Measurements from ENCODE around the gene HMMR. TPM values are rescaled to one million over a fixed set of nuclear protein-coding genes. Genes with fewer than 3 reads are reported as not detected.

HMMR gene
- polyA plus RNA-seq, 1 donor (not counting 4 experiments of a cell fraction or from before 2014, with no cell fraction given) = 16.2 TPM

DNA sequence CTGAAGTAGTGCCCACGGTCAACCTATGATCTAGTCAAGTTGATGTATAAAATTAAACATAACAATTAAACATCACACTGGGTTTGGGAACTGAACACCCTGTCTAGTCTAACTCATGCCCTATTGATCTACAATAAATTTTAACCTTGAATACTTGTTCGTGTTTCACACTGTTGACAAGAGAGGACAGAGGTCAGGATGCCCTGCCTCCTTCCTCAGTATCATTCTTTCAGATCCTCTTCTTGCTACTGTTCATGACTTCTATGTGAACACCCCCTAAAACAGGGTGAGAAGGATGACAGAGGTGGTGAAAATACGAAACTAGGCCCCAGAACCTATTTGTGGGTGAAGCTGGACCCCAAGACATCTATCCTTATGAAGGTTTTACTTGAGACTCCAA, 36.9 kb downstream of the HMMR start:
- no peaks in the 10 kb centered on the region for H4K20me1 ChIP-seq (ENCODE audit: control insufficient read depth, extremely low read depth, insufficient read depth, low read length)

DNA sequence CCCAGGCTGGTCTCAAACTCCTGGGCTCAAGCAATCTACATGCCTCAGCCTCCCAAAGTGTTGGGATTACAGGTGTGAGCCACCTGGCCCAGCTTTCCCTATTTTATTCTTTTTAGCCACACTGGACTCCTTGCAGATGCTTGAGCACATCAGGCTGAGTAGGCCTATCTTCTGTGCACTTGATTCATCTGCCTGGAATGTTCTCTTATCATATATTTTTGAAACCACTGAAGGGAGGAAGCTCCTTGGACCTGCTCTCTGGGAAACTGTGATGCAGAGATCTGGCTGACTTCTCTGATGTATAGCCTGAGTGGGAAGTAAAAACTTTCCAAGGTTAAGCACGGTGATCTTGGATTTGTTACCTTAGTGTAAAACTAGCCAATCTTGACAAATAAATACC, 38.5 kb downstream of the HMMR start:
- FAIRE-seq = no peak
- no peaks in the 10 kb centered on the region for H3K9me3 ChIP-seq (ENCODE audit: control insufficient read depth, low read depth, low read length)
- no peaks in the 10 kb centered on the region for H3K27me3 ChIP-seq (ENCODE audit: control insufficient read depth, extremely low read depth, insufficient read depth, low read length)
- H2AFZ ChIP-seq (ENCODE audit: control insufficient read depth, low read length) = no peak overlapping the region
- no peaks in the 10 kb centered on the region for H3K36me3 ChIP-seq (ENCODE audit: control insufficient read depth in 2 of 2, extremely low read depth in 1 of 2, insufficient read depth in 2 of 2, low read length in 2 of 2)
- H3K9me1 ChIP-seq (ENCODE audit: control insufficient read depth, extremely low read depth, insufficient read depth, low read length) = no peaks in the 10 kb centered on the region
- no peak overlapping the region for H3K27ac ChIP-seq (ENCODE audit: control insufficient read depth, insufficient read depth, low read length)
- peaks cover 15% of the 10 kb centered on the region for H3K4me1 ChIP-seq (ENCODE audit: control insufficient read depth, extremely low read depth, insufficient read depth, low read length)
- H3K4me2 ChIP-seq (ENCODE audit: control insufficient read depth, extremely low read depth, insufficient read depth, low read depth, low read length) = no peak overlapping the region
- H3K9ac ChIP-seq (ENCODE audit: control insufficient read depth, extremely low read depth, insufficient read depth, low read length) = no peak overlapping the region
- no peaks in the 10 kb centered on the region for H4K20me1 ChIP-seq (ENCODE audit: control insufficient read depth, extremely low read depth, insufficient read depth, low read length)
- no peak for DNase-seq (ENCODE audit: low read depth, low spot score)
- TF ChIP-seq, protein P1, sequence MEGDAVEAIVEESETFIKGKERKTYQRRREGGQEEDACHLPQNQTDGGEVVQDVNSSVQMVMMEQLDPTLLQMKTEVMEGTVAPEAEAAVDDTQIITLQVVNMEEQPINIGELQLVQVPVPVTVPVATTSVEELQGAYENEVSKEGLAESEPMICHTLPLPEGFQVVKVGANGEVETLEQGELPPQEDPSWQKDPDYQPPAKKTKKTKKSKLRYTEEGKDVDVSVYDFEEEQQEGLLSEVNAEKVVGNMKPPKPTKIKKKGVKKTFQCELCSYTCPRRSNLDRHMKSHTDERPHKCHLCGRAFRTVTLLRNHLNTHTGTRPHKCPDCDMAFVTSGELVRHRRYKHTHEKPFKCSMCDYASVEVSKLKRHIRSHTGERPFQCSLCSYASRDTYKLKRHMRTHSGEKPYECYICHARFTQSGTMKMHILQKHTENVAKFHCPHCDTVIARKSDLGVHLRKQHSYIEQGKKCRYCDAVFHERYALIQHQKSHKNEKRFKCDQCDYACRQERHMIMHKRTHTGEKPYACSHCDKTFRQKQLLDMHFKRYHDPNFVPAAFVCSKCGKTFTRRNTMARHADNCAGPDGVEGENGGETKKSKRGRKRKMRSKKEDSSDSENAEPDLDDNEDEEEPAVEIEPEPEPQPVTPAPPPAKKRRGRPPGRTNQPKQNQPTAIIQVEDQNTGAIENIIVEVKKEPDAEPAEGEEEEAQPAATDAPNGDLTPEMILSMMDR (optimal IDR thresholded peaks at IDR 0.05 in 1 of 3, IDR thresholded peaks at IDR 0.05 in 1 of 3, conservative IDR thresholded peaks at IDR 0.05 in 1 of 3; ENCODE audit: extremely low read depth in 1 of 3, insufficient read depth in 2 of 3, low read length in 3 of 3) = no peak
- no peak for TF ChIP-seq EZH2 (IDR thresholded peaks at IDR 0.05; ENCODE audit: low read length)
- H3K79me2 ChIP-seq (ENCODE audit: control insufficient read depth, insufficient read depth, low read length) = no peaks in the 10 kb centered on the region
- dilution Hi-C loops (cut with MboI; ENCODE audit: extremely low pct_ligation_motif_present, low sequenced_read_pairs) = no loop called here
- no peak overlapping the region for H3K4me3 ChIP-seq (ENCODE audit: control insufficient read depth in 2 of 3, extremely low read depth in 1 of 3, insufficient read depth in 2 of 3, low read depth in 1 of 3, low read length in 3 of 3)

More for the DNA sequence above, 36.9 kb downstream of the HMMR start:
- Histone ChIP-seq H3K4me1 (ENCODE audit: control insufficient read depth, extremely low read depth, insufficient read depth, low read length) (no peaks in the 10 kb centered on the region), H3K9me1 (ENCODE audit: control insufficient read depth, extremely low read depth, insufficient read depth, low read length) (no peaks in the 10 kb centered on the region), H3K9ac (ENCODE audit: control insufficient read depth, extremely low read depth, insufficient read depth, low read length) (no peak overlapping the region), H3K4me2 (ENCODE audit: control insufficient read depth, extremely low read depth, insufficient read depth, low read depth, low read length) (no peak overlapping the region), H3K9me3 (ENCODE audit: control insufficient read depth, low read depth, low read length) (no peaks in the 10 kb centered on the region), H2AFZ (ENCODE audit: control insufficient read depth, low read length) (no peak overlapping the region), H3K27ac (ENCODE audit: control insufficient read depth, insufficient read depth, low read length) (no peak overlapping the region), H3K4me3 (ENCODE audit: control insufficient read depth in 2 of 3, extremely low read depth in 1 of 3, insufficient read depth in 2 of 3, low read depth in 1 of 3, low read length in 3 of 3) (no peak overlapping the region), H3K27me3 (ENCODE audit: control insufficient read depth, extremely low read depth, insufficient read depth, low read length) (no peaks in the 10 kb centered on the region), H3K36me3 (ENCODE audit: control insufficient read depth in 2 of 2, extremely low read depth in 1 of 2, insufficient read depth in 2 of 2, low read length in 2 of 2) (peaks cover 0 to 5% of the 10 kb centered on the region in 2 experiments), H3K79me2 (ENCODE audit: control insufficient read depth, insufficient read depth, low read length) (no peaks in the 10 kb centered on the region)
- DNase-seq (ENCODE audit: low read depth, low spot score) = no peak
- no peak for FAIRE-seq
- TF ChIP-seq, protein P1 (optimal IDR thresholded peaks at IDR 0.05 in 1 of 3, IDR thresholded peaks at IDR 0.05 in 1 of 3, conservative IDR thresholded peaks at IDR 0.05 in 1 of 3; ENCODE audit: extremely low read depth in 1 of 3, insufficient read depth in 2 of 3, low read length in 3 of 3) = no peak
- dilution Hi-C loops (cut with MboI; ENCODE audit: extremely low pct_ligation_motif_present, low sequenced_read_pairs) = no loop called here
